HUES48 (cell line): ENCODE results near the gene SAMD10.
"Not testable (repeated sequence)": the region's sequence is repeated elsewhere in the genome, so short reads cannot be mapped to it uniquely, and the experiment has no call there.

Experiments
- H3K27ac ChIP-seq: one replicate; pipeline ENCODE4 v1.7.0; 2013; ENCODE audit warnings: low read depth, low read length, inconsistent platforms
- H3K27me3 ChIP-seq: 2 replicates; pipeline ENCODE4 v1.6.1; 2013; ENCODE audit warnings: mild to moderate bottlenecking, low read length; ENCODE audit not compliant: control insufficient read depth, insufficient read depth
- H3K36me3 ChIP-seq: 2 replicates; pipeline ENCODE4 v1.6.1; 2013; ENCODE audit warnings: low read length; ENCODE audit not compliant: control insufficient read depth, insufficient read depth
- H3K4me1 ChIP-seq: 2 replicates; pipeline ENCODE4 v1.6.1; 2013; ENCODE audit warnings: mild to moderate bottlenecking, low read length; ENCODE audit not compliant: control insufficient read depth, insufficient read depth
- H3K4me3 ChIP-seq: 2 replicates; pipeline ENCODE4 v1.5.1; 2013; ENCODE audit warnings: mild to moderate bottlenecking, low read depth, low read length
- H3K9ac ChIP-seq: 2 replicates; pipeline ENCODE4 v1.6.1; 2013; ENCODE audit warnings: mild to moderate bottlenecking, low read depth, low read length, moderate library complexity
- H3K9me3 ChIP-seq: 2 replicates; pipeline ENCODE4 v1.6.1; 2013; ENCODE audit warnings: low read length; ENCODE audit not compliant: control insufficient read depth, insufficient read depth

Gene SAMD10

GRCh38 chr20:63933646-63934045, 45.8 kb downstream of the SAMD10 start:
- Histone ChIP-seq H3K9ac (no peak overlapping the region), H3K4me3 (no peak overlapping the region), H3K27ac (no peak overlapping the region), H3K4me1 (no peaks in the 10 kb centered on the region), H3K9me3 (no peaks in the 10 kb centered on the region), H3K27me3 (no peaks in the 10 kb centered on the region), H3K36me3 (peaks cover 55% of the 10 kb centered on the region)

- no peak overlapping the region for H3K9ac ChIP-seq
- peaks cover 63% of the 10 kb centered on the region for H3K36me3 ChIP-seq
- H3K9me3 ChIP-seq, result no peaks in the 10 kb centered on the region
- H3K27me3 ChIP-seq, result no peaks in the 10 kb centered on the region
- H3K27ac ChIP-seq, result no peak overlapping the region
- H3K4me3 ChIP-seq, result no peak overlapping the region
- H3K4me1 ChIP-seq, result no peaks in the 10 kb centered on the region
Observed at GRCh38 chr20:63932606-63933160, 46.8 kb downstream of the SAMD10 start.

- no peaks in the 10 kb centered on the region for H3K27me3 ChIP-seq
- H3K4me3 ChIP-seq, result no peak overlapping the region
- H3K27ac ChIP-seq, result no peak overlapping the region
- H3K4me1 ChIP-seq, result no peaks in the 10 kb centered on the region
- no peaks in the 10 kb centered on the region for H3K9me3 ChIP-seq
- peaks cover 65% of the 10 kb centered on the region for H3K36me3 ChIP-seq
- H3K9ac ChIP-seq, result no peak overlapping the region
Observed at GRCh38 chr20:63931735-63932134, 47.7 kb downstream of the SAMD10 start.

GRCh38 chr20:63930971-63931553, 48.4 kb downstream of the SAMD10 start:
- Histone ChIP-seq H3K4me3 (no peak overlapping the region), H3K36me3 (peaks cover 69% of the 10 kb centered on the region), H3K27ac (no peak overlapping the region), H3K9me3 (no peaks in the 10 kb centered on the region), H3K9ac (no peak overlapping the region), H3K27me3 (no peaks in the 10 kb centered on the region), H3K4me1 (no peaks in the 10 kb centered on the region)

- not testable (repeated sequence) for H3K9ac ChIP-seq, H3K27ac ChIP-seq, H3K4me1 ChIP-seq, H3K27me3 ChIP-seq, H3K4me3 ChIP-seq, H3K9me3 ChIP-seq
- peaks cover 60% of the 10 kb centered on the region for H3K36me3 ChIP-seq
Observed at GRCh38 chr20:63929473-63929883, 50.0 kb downstream of the SAMD10 start.

GRCh38 chr20:63929071-63929470, 50.4 kb downstream of the SAMD10 start:
- H3K9me3 ChIP-seq, result no peaks in the 10 kb centered on the region
- no peak overlapping the region for H3K4me3 ChIP-seq
- H3K27ac ChIP-seq, result no peak overlapping the region
- no peaks in the 10 kb centered on the region for H3K4me1 ChIP-seq
- no peaks in the 10 kb centered on the region for H3K27me3 ChIP-seq
- no peak overlapping the region for H3K9ac ChIP-seq
- peaks cover 60% of the 10 kb centered on the region for H3K36me3 ChIP-seq

- H3K36me3 ChIP-seq, result peaks cover 37% of the 10 kb centered on the region
- H3K4me1 ChIP-seq, result no peaks in the 10 kb centered on the region
- no peaks in the 10 kb centered on the region for H3K9me3 ChIP-seq
- H3K4me3 ChIP-seq, result no peak overlapping the region
- no peaks in the 10 kb centered on the region for H3K27me3 ChIP-seq
- no peak overlapping the region for H3K27ac ChIP-seq
- H3K9ac ChIP-seq, result no peak overlapping the region
Observed at GRCh38 chr20:63926298-63926697, 53.1 kb downstream of the SAMD10 start.

GRCh38 chr20:63924241-63924640, 55.2 kb downstream of the SAMD10 start:
- no peaks in the 10 kb centered on the region for H3K4me1 ChIP-seq
- H3K9ac ChIP-seq, result no peak overlapping the region
- H3K27me3 ChIP-seq, result no peaks in the 10 kb centered on the region
- H3K4me3 ChIP-seq, result no peak overlapping the region
- H3K27ac ChIP-seq, result no peak overlapping the region
- no peaks in the 10 kb centered on the region for H3K9me3 ChIP-seq
- H3K36me3 ChIP-seq, result peaks cover 20% of the 10 kb centered on the region
